Dedifferentiated amniotic fluid mesenchymal stem cell (primary cell): ENCODE results near the gene DDIT4L.
"Not testable (repeated sequence)": the region's sequence is repeated elsewhere in the genome, so short reads cannot be mapped to it uniquely, and the experiment has no call there.

Experiments
- DNase-seq: peaks from one replicate; pipeline ENCODE4 v3.0.0-alpha.2; 2016; ENCODE audit errors: extremely low spot score

The DDIT4L gene, protein sequence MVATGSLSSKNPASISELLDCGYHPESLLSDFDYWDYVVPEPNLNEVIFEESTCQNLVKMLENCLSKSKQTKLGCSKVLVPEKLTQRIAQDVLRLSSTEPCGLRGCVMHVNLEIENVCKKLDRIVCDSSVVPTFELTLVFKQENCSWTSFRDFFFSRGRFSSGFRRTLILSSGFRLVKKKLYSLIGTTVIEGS

DNA sequence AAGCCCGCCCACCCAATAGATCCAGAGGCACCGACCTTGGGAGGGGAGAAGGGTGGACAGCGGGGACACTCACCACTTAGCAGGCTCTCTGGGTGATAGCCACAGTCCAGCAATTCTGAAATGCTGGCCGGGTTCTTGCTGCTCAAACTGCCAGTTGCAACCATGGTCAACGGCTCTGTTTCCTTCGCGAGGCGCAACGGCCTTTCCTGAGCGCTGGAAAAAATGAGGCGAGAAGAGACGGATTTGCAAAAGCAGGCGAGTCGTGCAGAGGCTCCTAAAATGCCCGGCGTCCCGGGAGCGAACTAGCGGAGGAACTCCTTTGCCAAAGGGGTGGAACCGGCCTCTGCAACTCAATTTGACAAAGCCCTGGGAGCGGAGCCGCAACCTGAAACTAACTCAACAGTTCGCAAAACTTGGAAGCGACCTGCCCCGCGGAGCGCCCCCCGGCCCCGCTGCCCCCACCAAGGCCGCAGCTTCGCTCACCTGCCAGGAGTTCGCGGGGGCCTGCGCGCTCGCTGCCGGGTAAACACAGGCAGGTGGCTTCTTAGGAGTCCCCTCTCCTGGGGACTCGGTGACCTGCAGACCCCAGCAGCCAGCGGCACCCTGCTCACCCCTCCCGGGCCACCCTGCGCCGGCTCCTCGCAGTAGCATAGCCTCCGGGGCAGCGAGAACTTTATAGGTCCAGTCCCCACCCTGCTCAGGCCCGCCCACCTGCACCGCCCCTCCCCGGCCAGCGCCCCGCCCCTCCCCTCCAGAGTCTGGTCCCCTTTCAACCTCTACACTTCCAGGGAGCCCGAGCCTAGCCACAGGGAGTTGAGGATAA lies at the start of gene DDIT4L:
Gene DDIT4L, minus strand, starts transcription at position 649 of the 823 bp plus-strand sequence. Its CDS starts 485 bp downstream, at position 164.
- DNase-seq: peak; percentile 31

DNA sequence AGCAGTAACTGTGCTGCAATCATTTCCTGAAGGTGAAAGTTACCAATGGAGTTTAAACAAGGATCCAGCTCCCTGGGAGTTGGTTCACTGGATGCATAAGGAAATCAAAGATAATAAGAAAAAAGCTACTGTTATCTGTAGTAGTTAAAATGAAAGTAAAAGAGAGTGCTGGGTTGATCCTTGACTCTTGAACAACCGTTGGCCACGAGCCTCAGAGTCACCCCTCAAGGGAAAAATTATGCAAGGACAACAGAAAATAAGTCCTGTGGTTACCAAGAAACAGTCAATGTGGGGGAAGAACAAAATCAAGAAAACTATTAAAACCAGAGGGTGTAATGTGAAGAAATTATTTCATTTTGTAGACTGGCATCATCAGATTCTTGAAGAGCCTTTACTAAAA lies 49.7 kb upstream of the DDIT4L start:
- no peak for DNase-seq

DNA sequence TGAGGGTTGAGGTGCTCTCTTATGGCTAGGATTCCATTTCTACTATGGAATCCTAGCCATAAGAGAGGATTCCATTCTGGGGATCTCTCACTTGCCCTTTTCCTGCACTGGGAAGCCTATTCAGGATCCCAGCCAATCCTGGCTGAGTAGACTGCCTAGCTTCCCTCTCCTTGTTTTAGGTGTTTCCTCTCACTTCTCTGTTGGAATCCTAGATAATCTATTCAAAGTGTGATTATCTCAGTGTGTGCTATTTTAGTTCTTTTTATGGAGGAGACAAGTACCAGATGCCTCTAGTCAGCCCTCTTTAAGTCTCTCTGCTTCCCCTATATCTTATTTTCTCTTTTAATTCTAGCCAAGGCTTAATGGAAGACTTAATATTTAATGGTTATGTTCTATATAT lies 34.5 kb upstream of the DDIT4L start:
- DNase-seq: no peak

DNA sequence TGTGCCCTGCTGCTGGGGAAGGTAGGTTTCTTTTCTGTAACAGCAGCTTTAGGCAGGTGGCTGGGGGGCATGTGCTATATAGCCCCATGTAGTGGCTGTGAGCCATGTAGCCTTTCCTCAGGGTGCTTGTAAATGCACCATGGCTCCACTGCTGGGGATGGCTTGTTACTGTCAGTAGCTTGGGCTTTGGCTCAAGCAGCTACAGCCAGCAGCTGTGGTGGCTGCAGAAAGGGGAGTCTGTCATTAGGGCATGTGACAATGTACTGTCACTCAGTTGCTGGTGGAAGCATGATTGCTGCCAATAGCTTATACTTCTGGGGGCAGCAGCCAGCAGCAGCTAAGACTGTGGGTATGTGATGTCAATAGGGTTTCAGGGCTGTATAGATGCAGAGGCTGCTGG lies 33.9 kb upstream of the DDIT4L start:
- DNase-seq: no peak

DNA sequence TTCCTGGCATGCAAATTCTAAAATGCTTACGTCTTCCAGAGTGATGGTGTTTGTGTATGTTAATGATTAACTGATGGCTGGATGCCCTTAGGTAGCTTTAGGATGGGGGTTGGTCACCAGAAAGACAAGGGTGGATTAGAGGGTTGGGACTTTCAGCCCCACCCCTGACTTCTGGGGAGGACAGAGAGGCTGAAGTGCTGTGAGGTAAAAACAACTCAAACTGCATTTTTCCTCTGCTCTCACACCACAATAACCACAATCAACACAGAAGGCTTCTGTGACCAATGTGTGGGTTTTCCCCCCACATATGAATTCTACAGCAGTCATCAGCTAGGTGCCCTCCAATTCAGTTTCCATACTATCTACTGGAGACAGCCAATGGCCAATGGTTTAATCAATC lies 18.7 kb upstream of the DDIT4L start:
- no peak for DNase-seq

DNA sequence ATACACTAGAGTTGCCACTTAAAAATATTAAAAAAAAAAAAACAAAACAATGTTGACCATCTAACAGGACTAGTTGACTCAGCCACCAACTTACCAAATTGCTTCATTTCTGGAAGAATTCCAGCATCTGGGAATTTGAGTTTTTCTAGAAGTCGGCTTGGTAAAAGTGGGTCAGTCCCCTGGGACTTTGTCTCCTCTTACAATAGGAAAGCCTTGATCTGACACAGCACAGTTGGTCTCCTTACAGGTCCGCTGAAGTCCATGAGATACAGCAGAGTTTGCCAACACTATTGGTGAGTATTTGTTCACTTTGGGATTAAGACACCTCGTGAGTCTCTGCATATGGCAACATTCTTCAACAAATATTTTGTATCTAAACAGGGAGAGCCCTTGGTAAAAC lies 18.2 kb upstream of the DDIT4L start:
- DNase-seq: no peak

DNA sequence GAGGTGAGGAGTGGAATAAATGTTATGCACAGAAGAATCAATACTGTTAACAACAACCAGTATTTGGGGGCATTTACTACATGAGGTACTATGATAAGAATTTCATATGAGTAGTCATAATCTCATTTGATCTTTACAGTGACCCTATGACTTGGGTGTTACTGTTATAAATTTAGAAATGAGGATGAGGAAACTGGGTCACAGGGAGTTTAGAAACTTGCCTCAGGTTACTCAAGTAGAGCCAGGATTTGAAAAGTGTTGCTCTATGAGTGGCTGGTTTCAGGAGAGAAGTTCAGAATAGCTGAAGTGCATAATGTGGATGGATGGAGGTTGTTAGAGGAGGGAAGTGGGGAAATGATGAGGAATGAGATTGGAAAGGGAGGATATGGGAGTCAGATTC lies 16.6 kb upstream of the DDIT4L start:
- DNase-seq: no peak

DNA sequence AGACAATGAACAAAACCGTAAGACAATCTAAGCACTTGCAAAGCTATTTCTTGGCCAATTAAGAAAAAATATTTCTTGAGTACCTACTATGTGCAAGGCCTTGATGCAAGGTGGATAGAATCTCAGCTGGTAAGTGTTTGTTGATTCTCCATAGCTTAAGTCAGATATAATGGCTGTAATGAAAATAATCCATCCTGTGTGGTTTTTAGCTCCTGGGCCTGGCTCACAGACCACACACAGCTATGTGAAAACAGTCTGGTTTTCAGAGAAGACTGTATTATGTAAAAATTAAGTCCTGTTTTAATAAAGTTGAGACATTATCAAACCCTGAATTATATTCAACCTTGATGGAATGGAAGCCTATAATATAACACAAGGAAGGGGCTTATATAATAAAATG lies 7.8 kb upstream of the DDIT4L start:
- no peak for DNase-seq

DNA sequence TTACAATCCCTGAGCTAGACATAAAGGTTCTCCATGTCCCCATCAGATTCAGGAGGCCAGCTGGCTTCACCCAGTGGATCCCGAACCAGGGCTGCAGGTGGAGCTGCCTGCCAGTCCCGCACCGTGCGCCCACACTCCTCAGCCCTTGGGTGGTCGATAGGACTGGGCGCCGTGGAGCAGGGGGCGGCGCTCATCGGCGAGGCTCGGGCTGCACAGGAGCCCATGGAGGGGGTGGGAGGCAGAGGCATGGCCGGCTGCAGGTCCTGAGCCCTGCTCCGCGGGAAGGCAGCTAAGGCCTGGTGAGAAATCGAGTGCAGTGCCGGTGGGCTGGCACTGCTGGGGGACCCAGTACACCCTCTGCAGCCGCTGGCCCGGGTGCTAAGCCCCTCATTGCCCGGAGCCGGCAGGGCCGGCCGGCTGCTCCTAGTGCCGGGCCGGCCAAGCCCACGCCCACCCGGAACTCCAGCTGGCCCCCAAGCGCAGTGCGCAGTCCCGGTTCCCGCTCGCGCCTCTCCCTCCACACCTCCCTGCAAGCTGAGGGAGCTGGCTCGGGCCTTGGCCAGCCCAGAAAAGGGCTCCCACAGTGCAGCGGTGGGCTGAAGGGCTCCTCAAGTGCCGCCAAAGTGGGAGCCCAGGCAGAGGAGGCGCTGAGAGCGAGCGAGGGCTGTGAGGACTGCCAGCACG lies 6.3 kb upstream of the DDIT4L start:
- not testable (repeated sequence) for DNase-seq

DNA sequence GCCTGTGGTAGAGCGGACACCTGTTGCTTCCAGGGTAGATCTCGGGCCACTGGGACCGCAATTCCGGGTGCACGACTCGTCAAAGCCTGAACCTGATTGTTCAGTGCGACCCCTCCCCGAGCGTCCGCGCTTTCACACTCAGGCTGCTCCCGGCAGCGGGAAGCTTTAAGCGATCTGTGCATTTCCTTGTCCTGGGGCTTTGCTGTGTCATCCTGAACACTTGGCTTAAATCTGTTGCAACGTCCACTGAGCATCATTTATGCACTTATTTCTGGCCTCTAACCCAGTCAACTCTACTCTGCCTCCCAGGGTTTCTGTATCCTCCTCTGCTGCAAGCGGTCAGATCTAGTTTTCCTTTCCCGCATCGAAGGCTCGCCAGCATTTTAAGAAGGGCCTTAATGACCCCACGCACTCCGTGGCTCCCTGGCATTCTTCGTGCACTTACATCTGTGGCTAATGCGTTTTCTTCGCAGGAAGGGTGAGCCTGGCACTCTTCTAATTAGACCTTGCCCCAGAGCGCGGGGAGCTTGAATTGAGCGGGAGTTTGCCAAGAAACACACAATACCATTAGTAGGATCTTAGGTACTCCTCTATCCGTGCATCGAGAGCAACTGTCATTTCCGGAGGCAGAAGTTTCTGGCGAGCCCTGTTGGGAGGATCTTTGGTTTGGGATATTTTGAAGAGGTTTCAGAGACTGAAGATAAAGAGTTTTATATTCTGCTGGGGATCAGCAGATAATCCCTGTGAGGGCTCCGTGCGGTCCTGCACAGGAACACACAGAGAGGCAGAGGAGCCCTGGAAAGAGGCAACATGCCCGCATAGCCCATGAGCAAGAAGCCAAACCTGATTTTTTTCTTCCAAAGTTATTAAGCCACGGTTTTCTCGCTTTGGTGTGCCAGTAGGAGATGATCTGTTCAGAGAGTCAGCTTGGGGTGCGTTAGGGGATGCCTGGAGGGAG lies 654 bp upstream of the DDIT4L start:
- no peak for DNase-seq

DNA sequence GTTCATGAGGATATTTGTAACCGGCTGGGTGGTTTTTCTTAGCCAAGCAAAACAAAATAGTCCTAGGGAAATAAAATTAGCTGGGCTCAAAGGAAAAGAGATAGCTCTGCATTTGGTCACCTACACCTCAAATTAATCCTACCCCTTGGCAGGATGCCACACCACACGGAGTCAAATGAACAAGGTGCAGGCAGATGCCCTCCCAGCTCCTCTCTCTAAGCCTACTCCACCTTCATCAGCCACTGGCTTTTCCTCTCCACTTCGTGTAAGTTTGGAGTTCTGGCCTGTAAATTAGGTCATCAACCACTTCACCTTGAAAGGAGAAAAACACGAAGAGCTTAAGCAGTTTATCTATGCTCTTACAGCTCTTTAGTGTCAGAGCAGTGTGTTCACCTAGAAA lies 1.4 kb downstream of the DDIT4L start:
- DNase-seq: no peak

DNA sequence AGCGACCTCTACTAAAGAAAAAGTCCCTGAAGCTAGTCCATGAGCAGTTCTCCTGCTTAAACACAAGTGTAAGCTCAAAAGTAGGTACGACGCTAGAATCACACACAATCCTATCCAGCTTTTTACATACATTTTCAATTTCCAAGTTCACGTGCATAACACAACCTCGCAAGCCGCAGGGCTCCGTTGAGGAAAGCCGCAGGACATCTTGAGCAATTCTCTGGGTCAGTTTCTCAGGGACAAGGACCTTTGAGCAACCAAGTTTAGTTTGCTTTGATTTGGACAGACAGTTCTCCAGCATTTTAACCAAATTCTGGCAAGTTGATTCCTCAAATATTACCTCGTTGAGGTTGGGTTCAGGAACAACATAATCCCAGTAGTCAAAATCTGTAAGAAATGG lies 2.5 kb downstream of the DDIT4L start:
- no peak for DNase-seq

DNA sequence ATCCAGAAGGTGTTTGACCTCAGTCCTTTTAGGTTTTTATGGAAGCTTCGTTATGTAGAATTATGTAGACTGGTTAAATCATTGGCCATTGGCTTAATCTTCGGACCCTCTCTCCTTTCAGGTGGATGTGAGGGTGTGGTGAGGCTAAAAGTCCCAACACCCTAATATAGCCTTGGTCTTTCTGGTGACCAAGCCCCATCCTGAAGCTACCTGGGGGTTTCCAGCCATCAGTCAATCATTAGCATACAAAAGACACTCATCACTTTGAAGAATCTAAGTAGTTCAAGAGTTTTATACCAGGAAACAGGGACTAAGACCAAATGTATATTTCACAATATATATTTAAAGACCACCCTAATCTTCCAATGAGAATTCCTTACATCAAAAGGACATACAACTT lies 5.5 kb downstream of the DDIT4L start:
- no peak for DNase-seq

DNA sequence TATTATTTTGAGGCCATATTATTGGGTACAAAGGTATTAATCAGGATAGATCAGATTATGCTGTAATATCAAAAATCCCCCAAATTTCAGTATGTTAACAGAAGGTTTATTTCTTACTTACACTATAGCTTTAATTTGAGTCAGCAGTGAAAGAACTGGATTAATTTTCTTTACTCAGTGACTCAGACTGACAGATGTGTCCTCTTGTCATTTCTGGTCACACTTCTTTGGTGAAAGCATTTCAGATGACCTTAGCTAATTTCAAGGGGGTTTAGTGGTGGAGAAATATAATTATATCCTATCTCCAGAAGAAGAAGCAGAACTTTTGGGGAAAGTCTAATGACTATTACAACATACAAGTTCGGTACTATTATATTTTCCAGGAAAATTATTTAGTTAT lies 12.4 kb downstream of the DDIT4L start:
- DNase-seq: no peak

DNA sequence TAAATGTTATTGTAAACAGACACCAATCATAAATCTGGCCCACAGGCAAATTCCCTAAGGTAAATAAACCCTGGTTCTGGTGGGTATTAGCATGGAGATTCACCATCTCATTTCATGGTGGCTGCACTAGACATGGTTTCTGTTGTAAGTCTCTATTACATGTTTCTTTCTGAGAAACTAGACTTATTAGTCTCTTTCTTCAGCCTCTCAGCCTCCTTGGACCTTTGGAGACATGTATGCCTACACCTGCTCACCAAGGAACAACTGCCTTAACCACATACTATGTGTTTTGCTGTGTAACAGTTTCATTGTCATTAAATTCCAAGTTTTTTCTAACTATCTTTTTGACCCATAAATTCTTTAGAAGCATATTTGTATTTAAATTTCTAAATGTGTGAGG lies 13.1 kb downstream of the DDIT4L start:
- DNase-seq: no peak

DNA sequence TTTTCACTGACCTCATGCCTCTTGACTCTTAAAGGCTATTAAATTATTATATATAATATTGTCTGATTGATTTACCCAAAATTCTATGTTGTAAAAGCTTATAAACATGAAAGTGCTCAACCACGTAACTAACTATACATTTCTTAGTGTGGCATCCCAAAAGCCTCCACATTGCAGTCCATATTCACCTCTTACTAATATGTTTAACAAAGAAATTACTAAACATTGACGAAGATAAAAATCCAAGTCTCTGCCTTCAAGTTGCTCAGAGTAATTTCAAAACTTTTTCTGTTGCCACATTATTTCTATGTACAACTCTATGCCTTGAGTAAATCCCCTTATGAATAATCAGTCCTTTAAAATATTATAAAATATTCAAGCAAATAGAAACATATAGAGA lies 14.4 kb downstream of the DDIT4L start:
- no peak for DNase-seq

DNA sequence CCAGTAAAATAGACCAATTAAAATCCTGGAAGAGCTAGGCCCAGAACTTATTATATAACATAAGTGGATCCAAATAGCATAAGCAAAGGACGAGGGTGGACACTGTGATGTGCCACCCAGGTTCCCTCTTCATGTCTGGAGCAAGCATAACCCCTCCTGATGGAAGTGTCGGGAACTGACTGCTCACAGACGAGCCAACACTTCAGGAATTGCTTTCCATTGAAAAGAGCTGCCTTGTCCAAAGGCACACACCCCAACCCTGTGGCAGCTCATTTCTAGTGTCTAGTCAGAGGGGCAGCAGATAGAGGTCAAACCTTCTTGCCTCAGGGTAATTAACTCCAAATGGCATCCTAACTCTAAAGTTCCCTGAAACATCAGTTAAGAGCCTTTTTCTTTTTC lies 15.3 kb downstream of the DDIT4L start:
- DNase-seq: no peak

DNA sequence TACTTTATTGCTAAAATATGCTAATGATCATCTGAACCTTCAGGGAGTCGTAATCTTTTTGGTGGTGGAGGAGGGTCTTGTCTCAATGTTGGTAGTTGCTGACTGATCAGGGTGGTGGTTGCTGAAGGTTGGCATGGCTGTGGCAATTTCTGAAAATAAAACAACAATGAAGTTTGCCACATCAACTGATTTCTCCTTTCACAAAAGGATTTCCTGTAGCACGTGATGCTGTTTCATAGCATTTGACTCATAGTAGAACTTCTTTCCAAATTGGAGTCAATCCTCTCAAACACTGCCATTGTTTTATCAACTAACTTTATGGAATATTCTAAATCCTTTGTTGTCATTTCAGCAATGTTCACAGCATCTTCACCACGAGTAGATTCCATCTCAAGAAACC lies 19.3 kb downstream of the DDIT4L start:
- no peak for DNase-seq

DNA sequence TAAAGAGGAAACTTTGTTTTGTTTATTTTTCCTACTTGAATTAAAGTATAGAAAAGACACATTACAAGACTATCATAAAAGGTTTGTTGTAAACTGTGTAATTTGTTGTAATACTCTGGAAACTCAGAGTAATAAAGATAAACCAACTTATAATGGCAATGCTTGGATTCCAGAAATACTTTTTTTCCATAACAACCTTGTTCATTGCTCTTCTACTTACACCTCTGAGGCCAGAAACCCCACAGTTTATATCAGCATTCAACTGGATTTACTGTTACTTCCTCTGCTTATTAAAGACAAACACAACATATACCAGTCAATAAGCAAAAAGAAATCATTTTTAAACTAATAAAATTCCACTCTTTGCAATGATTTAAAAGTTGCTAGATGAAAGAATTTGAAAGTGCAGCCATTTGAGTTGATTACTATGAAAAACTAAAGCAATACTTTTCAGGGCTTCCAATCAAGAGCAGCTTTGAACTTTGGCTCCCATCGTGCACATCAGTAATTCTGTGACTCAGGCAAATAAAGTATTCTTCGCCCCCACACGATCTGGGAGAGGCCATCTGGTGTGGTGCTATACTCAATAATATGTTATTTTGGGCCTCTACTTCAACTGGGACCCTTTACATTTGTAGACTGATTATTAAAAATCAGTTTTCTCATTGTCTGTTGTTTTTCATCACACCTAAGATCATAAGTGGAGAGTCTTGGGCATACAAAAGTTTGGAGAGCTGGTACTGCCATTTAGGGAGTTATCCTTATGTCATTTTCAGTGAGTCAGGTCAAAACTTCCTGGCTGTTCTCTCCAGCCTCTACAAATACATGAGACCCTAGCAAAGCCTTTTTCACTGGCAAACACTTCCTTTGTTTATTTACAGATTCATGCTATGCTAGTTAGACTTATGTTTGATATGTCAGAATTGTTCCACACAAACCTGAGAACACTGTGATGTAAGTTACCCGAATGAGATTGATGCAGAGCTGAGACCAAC lies 20.5 kb downstream of the DDIT4L start:
- no peak for DNase-seq

DNA sequence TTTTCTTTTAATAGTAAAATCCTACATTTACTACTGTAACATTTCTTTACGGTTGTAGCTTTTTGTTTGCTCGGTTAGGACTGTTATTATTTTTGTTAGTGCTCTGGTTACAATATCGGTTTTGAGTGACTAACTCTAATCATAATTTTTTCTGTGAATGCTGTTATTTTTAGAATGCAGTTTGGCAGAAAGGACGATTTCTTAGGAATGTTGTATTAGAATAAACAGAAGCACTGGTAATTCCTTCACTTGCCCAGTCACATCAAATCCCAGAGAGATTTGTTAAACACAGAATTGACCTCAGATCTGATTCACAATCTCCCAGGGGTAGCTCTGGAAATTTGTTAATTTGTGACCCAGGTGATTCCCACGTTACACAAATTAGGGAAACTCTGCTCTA lies 21.7 kb downstream of the DDIT4L start:
- peak; percentile 67 for DNase-seq
